ENCODE measurements around the gene MICAL3. TPM values are rescaled to one million over a fixed set of nuclear protein-coding genes. Genes with fewer than 3 reads are reported as not detected.

The MICAL3 gene
- total RNA-seq, 1 donor from 2014 or later = 47.9 TPM

- Mint-ChIP-seq H3K36me3 (ENCODE audit: unreplicated experiment) (peaks cover 8% of the 10 kb centered on the region), H3K9me3 (ENCODE audit: unreplicated experiment) (no peaks in the 10 kb centered on the region), H3K27ac (ENCODE audit: unreplicated experiment) (no peak overlapping the region), H3K4me1 (ENCODE audit: unreplicated experiment) (no peaks in the 10 kb centered on the region), H3K4me3 (ENCODE audit: unreplicated experiment) (no peak overlapping the region), H3K27me3 (ENCODE audit: unreplicated experiment) (no peaks in the 10 kb centered on the region)
- TF ChIP-seq CTCF (IDR thresholded peaks at IDR 0.05) = no peak
- no peak for DNase-seq (ENCODE audit: extremely low spot score, unreplicated experiment)
These were observed 168.6 kb downstream of the MICAL3 start for GRCh38 chr22:17855572-17856290.

GRCh38 chr22:17853073-17853472 is 171.3 kb downstream of the MICAL3 start:
- Mint-ChIP-seq H3K36me3 (ENCODE audit: unreplicated experiment) (peaks cover 6% of the 10 kb centered on the region), H3K9me3 (ENCODE audit: unreplicated experiment) (no peaks in the 10 kb centered on the region), H3K4me3 (ENCODE audit: unreplicated experiment) (no peak overlapping the region), H3K4me1 (ENCODE audit: unreplicated experiment) (no peaks in the 10 kb centered on the region), H3K27me3 (ENCODE audit: unreplicated experiment) (no peaks in the 10 kb centered on the region), H3K27ac (ENCODE audit: unreplicated experiment) (no peak overlapping the region)
- TF ChIP-seq CTCF (IDR thresholded peaks at IDR 0.05) = no peak
- DNase-seq (ENCODE audit: extremely low spot score, unreplicated experiment) = no peak

DNA sequence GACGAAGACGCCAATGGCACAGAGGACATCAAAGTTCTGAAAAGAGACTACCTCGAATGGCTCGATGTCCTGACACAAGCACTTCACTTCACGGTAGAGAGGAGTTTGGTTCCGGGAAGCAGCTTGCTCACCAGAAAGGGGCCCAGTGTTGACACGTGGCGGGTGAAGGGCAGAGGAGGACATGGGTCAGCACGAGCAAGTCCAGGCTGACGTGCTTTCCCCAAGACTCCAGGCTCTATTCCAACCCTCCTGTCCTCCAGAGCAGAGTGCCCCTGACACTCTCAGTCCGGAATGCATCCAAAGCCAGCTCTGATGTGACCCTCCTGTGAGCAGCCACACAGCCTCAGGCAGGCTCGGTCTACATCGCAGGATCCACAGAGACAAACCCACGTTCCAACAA is 172.6 kb downstream of the MICAL3 start:
- DNase-seq (ENCODE audit: extremely low spot score, unreplicated experiment) = no peak
- Mint-ChIP-seq H3K36me3 (ENCODE audit: unreplicated experiment) (peaks cover 3% of the 10 kb centered on the region), H3K4me3 (ENCODE audit: unreplicated experiment) (no peak overlapping the region), H3K4me1 (ENCODE audit: unreplicated experiment) (no peaks in the 10 kb centered on the region), H3K9me3 (ENCODE audit: unreplicated experiment) (no peaks in the 10 kb centered on the region), H3K27ac (ENCODE audit: unreplicated experiment) (no peak overlapping the region), H3K27me3 (ENCODE audit: unreplicated experiment) (no peaks in the 10 kb centered on the region)
- no peak for TF ChIP-seq CTCF (IDR thresholded peaks at IDR 0.05)

DNA sequence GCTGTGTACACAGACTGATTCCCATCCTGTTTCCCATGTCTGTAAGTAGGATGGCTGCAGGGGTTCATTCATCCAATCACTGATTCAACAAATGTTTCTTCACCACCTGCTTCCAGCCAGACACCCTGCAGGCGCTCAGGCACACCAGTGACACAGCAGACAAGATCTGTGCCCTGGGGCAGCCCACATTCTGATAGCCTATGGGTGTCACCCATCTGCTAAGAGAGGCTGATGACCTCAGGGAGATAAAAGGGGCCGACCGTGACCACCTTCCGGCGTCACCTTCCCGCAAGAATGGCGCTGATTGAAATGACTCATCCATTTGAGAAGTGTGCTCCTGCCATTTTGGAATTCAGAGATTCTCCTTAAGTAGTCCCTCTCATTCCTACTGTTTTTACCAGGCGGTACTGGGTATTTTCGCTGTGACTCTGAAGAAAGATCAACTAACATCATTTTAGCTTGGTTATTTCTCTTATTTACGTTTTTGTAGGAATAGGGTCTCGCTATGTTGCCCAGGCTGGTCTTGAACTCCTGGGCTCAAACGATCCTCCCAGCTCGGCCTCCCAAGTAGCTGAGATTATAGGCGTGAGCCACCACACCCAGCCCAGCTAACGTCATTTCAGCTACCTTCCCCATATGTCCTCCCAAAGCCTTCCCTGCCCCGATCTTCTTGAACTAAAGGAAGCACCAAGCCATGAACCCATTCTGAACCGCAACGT is 176.8 kb downstream of the MICAL3 start:
- Mint-ChIP-seq H3K4me3 (ENCODE audit: unreplicated experiment) (no peak overlapping the region), H3K27me3 (ENCODE audit: unreplicated experiment) (no peaks in the 10 kb centered on the region), H3K36me3 (ENCODE audit: unreplicated experiment) (peaks cover 6% of the 10 kb centered on the region), H3K27ac (ENCODE audit: unreplicated experiment) (no peak overlapping the region), H3K4me1 (ENCODE audit: unreplicated experiment) (no peaks in the 10 kb centered on the region), H3K9me3 (ENCODE audit: unreplicated experiment) (no peaks in the 10 kb centered on the region)
- no peak for DNase-seq (ENCODE audit: extremely low spot score, unreplicated experiment)
- no peak for TF ChIP-seq CTCF (IDR thresholded peaks at IDR 0.05)

DNA sequence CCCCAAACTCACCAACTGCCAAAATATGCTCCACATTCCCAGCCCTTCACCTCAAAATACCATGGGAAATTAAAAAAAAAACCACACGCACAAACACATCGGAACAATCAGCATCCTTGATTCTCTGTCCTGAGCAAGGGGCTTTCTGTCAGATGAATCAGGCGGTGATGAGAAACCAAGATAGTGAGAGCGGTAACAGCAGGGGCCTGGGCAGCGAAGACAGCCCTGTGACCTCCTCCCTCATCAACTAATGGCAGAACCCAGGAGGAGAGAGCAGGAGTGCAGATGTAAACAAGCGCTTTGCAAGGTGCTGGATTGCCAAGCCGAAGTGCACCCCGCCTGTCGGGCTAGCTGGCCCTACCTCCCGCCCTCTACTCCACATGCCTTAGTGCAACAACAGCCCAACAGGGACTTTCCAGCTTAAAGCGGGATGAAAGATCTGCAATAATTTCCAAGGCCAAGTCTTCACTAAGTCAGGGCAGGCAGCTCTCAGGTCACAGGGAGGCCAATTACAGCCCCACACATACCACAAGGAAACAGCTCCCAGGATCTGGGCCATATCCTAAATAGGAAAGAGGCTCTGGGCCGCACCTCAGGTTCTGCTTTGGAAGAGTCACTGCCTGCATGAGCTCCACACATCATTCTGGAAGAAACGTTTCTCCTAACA is 177.9 kb downstream of the MICAL3 start:
- Mint-ChIP-seq H3K4me3 (ENCODE audit: unreplicated experiment) (no peak overlapping the region), H3K9me3 (ENCODE audit: unreplicated experiment) (no peaks in the 10 kb centered on the region), H3K27me3 (ENCODE audit: unreplicated experiment) (no peaks in the 10 kb centered on the region), H3K27ac (ENCODE audit: unreplicated experiment) (no peak overlapping the region), H3K4me1 (ENCODE audit: unreplicated experiment) (no peaks in the 10 kb centered on the region), H3K36me3 (ENCODE audit: unreplicated experiment) (peaks cover 3% of the 10 kb centered on the region)
- DNase-seq (ENCODE audit: extremely low spot score, unreplicated experiment) = no peak
- no peak for TF ChIP-seq CTCF (IDR thresholded peaks at IDR 0.05)

Measured in osteocyte (in vitro differentiated cells).